ENCODE measurements around the gene PSKH1. TPM values are rescaled to one million over a fixed set of nuclear protein-coding genes. Genes with fewer than 3 reads are reported as not detected.

The PSKH1 gene
- total RNA-seq, 1 donor from 2014 or later: 15.5 TPM

- DNase-seq (ENCODE audit: low read depth): no peak
- TF ChIP-seq CTCF (IDR thresholded peaks at IDR 0.05; ENCODE audit: insufficient read depth, low read length, severe bottlenecking): no peak
- no peak for FAIRE-seq
- Histone ChIP-seq H3K27me3 (ENCODE audit: control insufficient read depth, insufficient read depth, low read length) (peaks cover 4% of the 10 kb centered on the region), H3K36me3 (ENCODE audit: control insufficient read depth, insufficient read depth, low read length) (no peaks in the 10 kb centered on the region), H3K4me3 (ENCODE audit: low read depth, low read length) (no peak overlapping the region)
Observed at GRCh38 chr16:67977469-67978227, 84.6 kb downstream of the PSKH1 start.

Other genes with a start within 250 kb of the PSKH1 start
- not detected in 2 replicates for gene CARMIL2, start 248.1 kb upstream of the PSKH1 start, total RNA-seq
- 8.4 and 11.0 TPM in 2 replicates for gene ACD, start 233.0 kb upstream of the PSKH1 start, total RNA-seq
- gene PARD6A, start 232.3 kb upstream of the PSKH1 start, total RNA-seq: 2.6 and 4.4 TPM in 2 replicates
- 12.8 and 15.5 TPM in 2 replicates for gene ENKD1, start 226.5 kb upstream of the PSKH1 start, total RNA-seq
- gene C16orf86, start 226.4 kb upstream of the PSKH1 start, total RNA-seq: 0.26 and 0.79 TPM in 2 replicates
- 17.9 and 23.6 TPM in 2 replicates for gene GFOD2, start 173.9 kb upstream of the PSKH1 start, total RNA-seq
- gene RANBP10, start 86.7 kb upstream of the PSKH1 start, total RNA-seq: 2.6 and 3.3 TPM in 2 replicates
- gene TSNAXIP1, start 86.4 kb upstream of the PSKH1 start, total RNA-seq: under 0.01 and 0.13 TPM in 2 replicates
- gene THAP11, start 50.9 kb upstream of the PSKH1 start, total RNA-seq: 22.1 and 34.2 TPM in 2 replicates
- gene NUTF2, start 46.3 kb upstream of the PSKH1 start, total RNA-seq: 42.6 and 98.6 TPM in 2 replicates
- 10.3 and 10.9 TPM in 2 replicates for gene CENPT, start 45.6 kb upstream of the PSKH1 start, total RNA-seq
- gene EDC4, start 20.2 kb upstream of the PSKH1 start, total RNA-seq: 26.9 and 35.6 TPM in 2 replicates
- not detected in 2 replicates for gene NRN1L, start 8.4 kb upstream of the PSKH1 start, total RNA-seq
- 0.26 TPM in 2 replicates for gene CTRL, start 38.6 kb downstream of the PSKH1 start, total RNA-seq
- 16.3 and 23.7 TPM in 2 replicates for gene PSMB10, start 43.6 kb downstream of the PSKH1 start, total RNA-seq
- 1.6 and 1.7 TPM in 2 replicates for gene LCAT, start 50.9 kb downstream of the PSKH1 start, total RNA-seq
- gene SLC12A4, start 75.4 kb downstream of the PSKH1 start, total RNA-seq: 20.5 and 35.2 TPM in 2 replicates
- gene DPEP3, start 87.2 kb downstream of the PSKH1 start, total RNA-seq: not detected in 2 replicates
- gene DPEP2, start 106.2 kb downstream of the PSKH1 start, total RNA-seq: not detected in 2 replicates
- gene DPEP2NB, start 122.7 kb downstream of the PSKH1 start, total RNA-seq: not detected in 2 replicates
- 10.9 and 16.3 TPM in 2 replicates for gene DDX28, start 130.0 kb downstream of the PSKH1 start, total RNA-seq
- gene DUS2, start 130.0 kb downstream of the PSKH1 start, total RNA-seq: 23.7 and 24.1 TPM in 2 replicates
- 5.6 and 5.8 TPM in 2 replicates for gene NFATC3, start 192.1 kb downstream of the PSKH1 start, total RNA-seq